NCI-H345 treated with DMSO at 0.1 percent for 48 hours (cell line): ENCODE measurements around the gene FAM222A.

Source experiments
- DNase-seq: peaks from one replicate; lab custom pipeline; 2025; ENCODE audit not compliant: unreplicated experiment; lab: John Stamatoyannopoulos, UW

FAM222A gene

GRCh38 chr12:109758426-109759420 lies 45.1 kb downstream of the FAM222A start:
- no peak for DNase-seq

GRCh38 chr12:109759595-109759994 lies 46.0 kb downstream of the FAM222A start:
- no peak for DNase-seq

- DNase-seq: no peak
Measured at GRCh38 chr12:109760031-109760929, 46.7 kb downstream of the FAM222A start.

GRCh38 chr12:109760930-109761921 lies 47.6 kb downstream of the FAM222A start:
- DNase-seq: no peak

- no peak for DNase-seq
Measured at GRCh38 chr12:109762071-109762672, 48.5 kb downstream of the FAM222A start.

GRCh38 chr12:109762673-109763191 lies 49.1 kb downstream of the FAM222A start:
- no peak for DNase-seq

GRCh38 chr12:109763201-109763841 lies 49.7 kb downstream of the FAM222A start:
- DNase-seq: no peak

- no peak for DNase-seq
Measured at GRCh38 chr12:109764123-109764522, 50.5 kb downstream of the FAM222A start.

- DNase-seq: no peak
Measured at GRCh38 chr12:109764776-109765445, 51.3 kb downstream of the FAM222A start.

- DNase-seq: no peak
Measured at GRCh38 chr12:109765446-109765810, 51.8 kb downstream of the FAM222A start.

GRCh38 chr12:109766251-109766778 lies 52.7 kb downstream of the FAM222A start:
- DNase-seq: no peak

- DNase-seq: no peak
Measured at GRCh38 chr12:109767456-109767855, 53.8 kb downstream of the FAM222A start.

- DNase-seq: no peak
Measured at GRCh38 chr12:109767991-109768900, 54.6 kb downstream of the FAM222A start.

GRCh38 chr12:109768901-109769670 lies 55.5 kb downstream of the FAM222A start:
- no peak for DNase-seq

GRCh38 chr12:109770104-109770860 lies 56.7 kb downstream of the FAM222A start:
- no peak for DNase-seq
